GM18907 (cell line): ENCODE measurements around the gene MRPL20.

Source experiments
- ATAC-seq: cut with Tn5 transposase; IDR thresholded peaks from one replicate; pipeline ENCODE4 v1.9.1; 2021; ENCODE audit warnings: mild to moderate bottlenecking, moderate library complexity; ENCODE audit not compliant: unreplicated experiment

The MRPL20 gene

DNA sequence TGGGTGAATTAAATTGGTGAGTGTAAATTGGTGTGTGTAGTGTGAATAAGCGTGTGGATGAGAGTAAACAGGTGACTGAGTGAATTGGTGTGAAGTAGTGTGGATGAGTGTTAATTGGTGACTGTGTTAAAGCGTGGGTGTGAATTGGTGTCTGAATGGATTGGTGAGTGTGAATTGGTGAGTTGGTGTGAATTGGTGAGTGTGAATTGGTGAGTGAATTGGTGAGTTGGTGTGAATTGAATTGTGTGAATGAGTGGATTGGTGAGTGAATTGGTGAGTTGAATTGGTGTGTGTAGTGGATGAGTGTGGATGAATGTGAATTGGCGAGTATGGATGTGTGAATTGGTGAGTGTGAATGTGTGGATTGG, 40.4 kb downstream of the MRPL20 start:
- ATAC-seq, result no peak

GRCh38 chr1:1365875-1366698, 41.0 kb downstream of the MRPL20 start:
- no peak for ATAC-seq

DNA sequence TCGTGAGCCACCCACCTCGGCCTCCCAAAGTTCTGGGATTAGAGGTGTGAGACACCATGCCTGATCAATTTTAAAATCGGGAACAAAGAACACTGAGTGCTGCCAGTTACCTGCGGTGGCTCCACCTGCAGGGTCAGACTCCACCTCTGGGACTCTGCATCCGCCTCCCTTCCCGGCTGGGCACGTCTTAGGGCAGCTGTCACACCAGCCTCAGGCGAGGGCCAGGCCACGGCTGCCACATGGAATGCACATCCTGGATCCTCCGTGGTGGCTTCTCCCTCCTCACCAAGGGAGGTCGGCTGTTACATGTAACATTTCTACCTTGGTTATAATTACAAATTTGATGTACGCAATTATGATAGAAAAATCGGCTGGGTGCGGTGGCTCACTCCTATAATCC, 42.8 kb downstream of the MRPL20 start:
- ATAC-seq, result no peak

GRCh38 chr1:1361982-1362423, 45.1 kb downstream of the MRPL20 start:
- ATAC-seq, result no peak

DNA sequence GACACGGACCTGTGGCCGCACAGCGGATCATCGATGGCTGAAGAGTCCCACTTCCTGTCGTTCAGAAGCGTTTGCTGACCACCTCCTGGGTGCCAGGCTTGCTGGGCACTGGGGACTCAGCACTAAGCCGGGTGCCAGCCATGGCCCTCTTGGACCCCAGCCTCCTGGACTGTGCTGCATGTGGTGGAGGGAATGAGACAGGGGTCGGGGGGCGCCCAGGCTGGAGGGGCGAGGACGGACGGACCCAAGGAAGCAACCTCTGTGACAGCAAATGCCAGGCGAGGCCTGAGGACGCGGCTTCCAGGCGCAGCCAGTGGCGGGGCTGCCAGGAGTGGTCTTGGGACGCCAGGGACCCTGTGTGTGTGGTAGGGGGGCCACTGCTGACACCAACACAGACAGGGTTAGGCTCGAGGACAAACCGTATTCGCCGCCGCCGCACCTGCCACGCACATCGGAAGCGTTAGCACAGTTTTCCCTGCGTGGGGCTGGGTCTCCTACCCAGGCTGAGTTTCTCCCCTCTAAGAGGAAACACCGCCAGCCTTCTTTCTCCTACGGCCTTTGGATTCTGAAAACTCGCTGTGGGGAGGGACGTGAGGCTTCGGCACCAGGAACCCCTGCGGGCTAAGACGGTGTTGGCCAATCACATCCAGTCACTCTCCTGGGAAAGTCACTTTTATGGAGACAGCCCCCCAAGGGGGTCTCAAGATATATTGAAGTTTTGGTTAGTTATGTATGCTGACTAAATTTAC, 45.7 kb downstream of the MRPL20 start:
- ATAC-seq, result no peak

DNA sequence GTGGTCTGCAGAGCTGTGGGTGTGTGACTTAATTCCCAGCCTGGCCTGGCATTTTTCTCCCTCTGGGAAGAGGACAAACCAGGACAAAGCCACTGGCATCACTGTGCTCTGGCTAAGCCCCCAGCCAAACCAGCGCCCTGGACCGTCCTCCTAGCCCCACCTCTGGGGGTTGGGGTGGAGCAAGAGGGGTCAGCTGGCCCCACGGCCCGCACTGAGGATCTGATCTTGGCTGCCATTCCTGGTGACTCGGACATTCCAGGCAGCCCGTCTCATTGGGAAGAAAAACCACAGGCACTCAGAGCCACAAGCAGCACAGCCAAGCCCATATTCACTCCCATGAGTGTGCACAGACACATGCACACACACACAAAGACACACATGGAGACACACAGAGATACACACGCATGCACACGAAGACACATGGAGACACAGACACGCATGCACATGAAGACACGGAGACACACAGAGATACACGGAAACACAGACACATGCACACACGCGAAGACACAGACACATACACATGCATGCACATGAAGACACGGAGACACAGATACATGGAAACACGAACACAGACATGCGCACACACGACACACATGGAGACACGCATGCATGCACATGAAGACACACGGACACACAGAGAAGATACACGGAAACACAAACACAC, 46.5 kb downstream of the MRPL20 start:
- no peak for ATAC-seq

DNA sequence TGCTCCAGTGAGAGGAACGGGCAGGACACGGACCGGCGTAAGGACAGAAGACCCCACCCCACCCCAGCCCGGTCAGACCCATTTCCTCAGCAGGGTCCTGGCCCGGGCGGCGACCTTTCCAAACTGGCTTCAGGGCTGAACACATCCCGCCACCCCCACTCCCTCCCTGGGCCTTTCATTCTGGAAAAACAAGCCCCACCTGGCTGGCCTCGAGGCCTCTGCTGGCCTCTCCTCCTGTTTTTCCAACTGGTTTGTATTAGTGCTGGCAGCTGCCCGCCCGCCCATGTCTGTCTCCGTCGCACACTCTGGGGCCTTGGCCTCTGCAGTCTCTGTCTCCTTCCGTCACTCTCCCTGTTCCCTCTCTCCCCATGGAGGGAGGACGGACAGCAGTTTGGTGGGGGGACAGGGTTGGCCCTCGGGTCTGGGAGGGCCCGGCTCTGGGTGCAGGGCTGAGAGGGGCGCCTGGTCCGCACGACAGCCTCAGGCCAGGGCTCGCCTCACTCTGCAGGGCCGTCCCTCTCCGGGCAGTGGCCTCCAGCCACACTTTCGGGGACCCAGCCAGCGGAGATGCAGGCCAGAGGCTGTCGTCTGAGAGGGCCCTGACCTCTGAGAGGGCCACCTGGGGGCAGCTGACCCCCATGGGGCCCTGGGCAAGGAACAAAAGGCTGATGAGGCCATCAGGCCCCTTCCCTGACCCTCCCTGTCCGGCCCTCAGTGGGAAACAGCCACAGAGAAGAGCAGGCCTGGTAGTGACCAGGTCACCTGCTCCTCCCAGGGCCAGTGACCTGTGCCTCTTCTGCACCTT, 47.2 kb downstream of the MRPL20 start:
- no peak for ATAC-seq

- no peak for ATAC-seq
These were observed 47.8 kb downstream of the MRPL20 start for GRCh38 chr1:1359308-1359663.

GRCh38 chr1:1358433-1359271, 48.4 kb downstream of the MRPL20 start, which contains the start of gene MXRA8:
Gene MXRA8, minus strand, starts transcription at chr1:1358555. Its CDS starts 51 bp downstream, at chr1:1358504.
- ATAC-seq, result no peak

- no peak for ATAC-seq
These were observed 49.1 kb downstream of the MRPL20 start for GRCh38 chr1:1357871-1358432.

DNA sequence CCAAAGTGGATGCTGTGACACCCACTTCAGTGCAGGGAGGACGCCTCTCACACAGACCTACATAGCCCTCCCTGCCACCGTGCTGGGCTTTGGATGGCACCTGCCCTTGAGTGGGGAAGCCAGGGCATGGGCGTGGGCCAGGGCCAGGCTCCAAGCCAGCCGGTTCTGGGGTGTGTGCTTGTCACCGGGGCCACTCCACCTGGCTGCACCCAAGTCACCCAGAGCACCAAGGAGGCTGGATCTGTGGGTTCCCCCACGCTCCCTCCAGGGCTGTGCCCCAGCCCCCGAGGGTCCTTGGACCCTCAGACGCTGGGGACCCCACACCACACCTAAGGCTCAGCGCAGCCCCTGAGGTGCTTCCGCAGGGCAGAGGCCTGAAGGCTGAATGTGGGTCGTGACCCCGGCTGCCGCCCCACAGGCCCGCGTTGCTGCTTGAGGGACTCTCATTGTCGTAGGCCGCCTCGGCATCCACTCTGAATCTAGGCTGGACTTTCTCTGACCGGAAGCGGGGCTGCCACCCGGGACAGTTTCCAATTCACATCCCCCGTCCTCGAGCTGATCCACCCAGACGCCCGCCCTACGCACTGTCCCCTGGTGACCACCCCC, 50.2 kb downstream of the MRPL20 start:
- no peak for ATAC-seq

DNA sequence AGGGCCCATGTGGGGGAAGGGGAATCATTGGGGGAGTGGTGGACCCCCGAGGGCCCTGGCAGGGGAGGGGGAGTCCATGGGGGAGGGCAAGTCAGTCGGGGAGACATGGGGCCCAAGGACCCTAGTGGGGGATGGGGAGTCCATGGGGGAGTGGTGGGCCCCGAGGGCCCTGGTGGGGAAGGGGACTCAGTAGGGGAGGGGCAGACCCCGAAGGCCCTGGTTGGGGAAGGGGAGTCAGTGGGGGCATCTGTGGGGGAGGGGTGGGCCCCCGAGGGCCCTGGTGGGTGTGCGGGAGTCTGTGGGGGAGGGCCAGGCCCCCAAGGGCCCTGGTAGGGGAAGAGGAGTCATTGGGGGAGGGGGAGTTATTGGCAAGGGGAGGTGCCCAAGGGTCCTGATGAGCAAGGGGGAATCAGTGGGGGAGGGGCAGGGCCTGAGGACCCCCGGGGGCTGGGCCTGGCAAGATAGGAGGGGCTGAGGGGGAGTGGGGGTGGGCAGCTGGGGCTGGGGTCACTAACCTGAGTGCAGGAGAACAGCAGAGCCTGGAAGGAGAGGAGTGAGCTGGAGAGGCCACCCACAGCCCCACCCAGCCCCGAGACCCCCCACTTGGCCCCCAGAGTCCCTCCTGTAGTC, 50.8 kb downstream of the MRPL20 start:
- no peak for ATAC-seq

GRCh38 chr1:1355416-1355815, 51.7 kb downstream of the MRPL20 start:
- ATAC-seq, result no peak

- ATAC-seq, result no peak
These were observed 52.5 kb downstream of the MRPL20 start for GRCh38 chr1:1354271-1355247.

- ATAC-seq, result no peak
These were observed 53.5 kb downstream of the MRPL20 start for GRCh38 chr1:1353389-1354151.

DNA sequence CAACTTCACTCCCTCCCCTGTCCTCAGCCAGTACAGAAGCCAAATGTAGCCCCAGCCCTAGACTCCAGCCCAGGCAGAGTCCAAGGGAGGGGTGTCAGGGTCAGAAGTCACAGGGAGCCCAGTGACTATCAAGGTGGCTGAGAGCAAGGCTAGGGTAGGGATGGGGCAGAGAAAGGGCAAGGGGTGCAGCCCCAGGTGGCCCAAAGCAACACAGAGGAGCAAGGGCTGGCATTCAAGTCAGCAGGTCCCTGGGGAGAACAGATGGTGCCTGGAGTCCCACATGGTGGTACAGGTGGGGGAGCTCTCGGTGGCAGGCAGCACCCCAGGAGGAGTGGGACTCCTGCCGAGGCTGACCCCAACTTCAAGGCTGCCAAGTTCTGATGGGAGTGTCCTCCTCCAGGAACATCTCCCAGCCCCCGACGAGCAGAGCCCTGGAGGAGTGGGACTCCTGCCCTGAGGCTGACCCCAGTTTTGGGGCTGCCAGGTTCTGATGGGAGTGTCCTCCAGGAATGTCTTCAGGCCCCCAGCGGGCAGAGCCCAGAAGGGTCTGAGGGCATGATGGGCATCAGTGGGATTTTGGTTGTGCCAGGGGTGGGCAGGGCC, 54.2 kb downstream of the MRPL20 start:
- ATAC-seq, result no peak
